HepG2 (cell line): ENCODE results near the gene DNAJC7. TPM values are rescaled to one million over a fixed set of nuclear protein-coding genes. Genes with fewer than 3 reads are reported as not detected.

ENCODE experiments used
- AKAP8 ChIP-seq: sonication (generic); formaldehyde crosslinking; IDR thresholded peaks from 2 replicates; pipeline ENCODE4 v1.5.1; 2020; ENCODE audit warnings: mild to moderate bottlenecking, missing genetic modification reagents
- CCDC6 ChIP-seq: sonication (generic); formaldehyde crosslinking; IDR thresholded peaks from 2 replicates; pipeline ENCODE4 v1.8.1; 2022; ENCODE audit warnings: mild to moderate bottlenecking, missing genetic modification reagents, moderate library complexity
- EED ChIP-seq: sonication (generic); formaldehyde crosslinking; IDR thresholded peaks from 2 replicates; pipeline ENCODE4 v1.5.0; 2020; ENCODE audit warnings: mild to moderate bottlenecking, missing genetic modification reagents
- ELF3 ChIP-seq: IDR thresholded peaks from 2 replicates; pipeline ENCODE4 v1.6.1; 2016; ENCODE audit warnings: missing genetic modification reagents, missing compliant biosample characterization
- HHEX ChIP-seq: IDR thresholded peaks from 2 replicates; pipeline ENCODE4 v1.6.1; 2016; ENCODE audit warnings: control low read depth
- KMT2A ChIP-seq: sonication (generic); formaldehyde crosslinking; IDR thresholded peaks from 2 replicates; pipeline ENCODE4 v1.4.0; 2020; ENCODE audit warnings: missing genetic modification reagents
- MEF2D ChIP-seq: sonication (generic); formaldehyde crosslinking; IDR thresholded peaks from 2 replicates; pipeline ENCODE4 v1.5.1; 2020; ENCODE audit warnings: mild to moderate bottlenecking, missing genetic modification reagents
- RBM39 ChIP-seq: fragments of 200-400 bp; formaldehyde crosslinking; IDR thresholded peaks from one replicate; pipeline ENCODE4 v1.6.1; 2018; ENCODE audit warnings: antibody characterized with exemption, mild to moderate bottlenecking, low read depth, low read length; ENCODE audit not compliant: poor library complexity, severe bottlenecking
- RXRB ChIP-seq: IDR thresholded peaks from 2 replicates; pipeline ENCODE4 v1.6.1; 2016; ENCODE audit warnings: borderline replicate concordance, missing genetic modification reagents, missing compliant biosample characterization
- SALL2 ChIP-seq: sonication (generic); formaldehyde crosslinking; IDR thresholded peaks from 2 replicates; pipeline ENCODE4 v1.8.1; 2023; ENCODE audit warnings: mild to moderate bottlenecking, missing genetic modification reagents, inconsistent platforms
- SP5 ChIP-seq: IDR thresholded peaks from 2 replicates; pipeline ENCODE4 v1.6.1; 2016; ENCODE audit warnings: low read depth, borderline replicate concordance
- TAF1 ChIP-seq: sonication (generic); formaldehyde crosslinking; IDR thresholded peaks from 2 replicates; pipeline ENCODE4 v1.4.0; 2020; ENCODE audit warnings: missing genetic modification reagents
- WIZ ChIP-seq: sonication (generic); formaldehyde crosslinking; IDR thresholded peaks from 2 replicates; pipeline ENCODE4 v1.5.1; 2020; ENCODE audit warnings: mild to moderate bottlenecking, missing genetic modification reagents
- YEATS4 ChIP-seq: sonication (generic); formaldehyde crosslinking; IDR thresholded peaks from 2 replicates; pipeline ENCODE4 v1.4.0; 2020; ENCODE audit warnings: missing genetic modification reagents, borderline replicate concordance
- ZNF337 ChIP-seq: sonication (generic); formaldehyde crosslinking; IDR thresholded peaks from 2 replicates; pipeline ENCODE4 v1.5.1; 2020; ENCODE audit warnings: missing genetic modification reagents, low read depth, mild to moderate bottlenecking, borderline replicate concordance
- ZNF772 ChIP-seq: sonication (generic); formaldehyde crosslinking; IDR thresholded peaks from 2 replicates; pipeline ENCODE4 v1.5.0; 2020; ENCODE audit warnings: mild to moderate bottlenecking, missing genetic modification reagents
- ZNF790 ChIP-seq: sonication (generic); formaldehyde crosslinking; IDR thresholded peaks from 2 replicates; pipeline ENCODE4 v1.8.0; 2022; ENCODE audit warnings: missing genetic modification reagents, mild to moderate bottlenecking, borderline replicate concordance
- polyA plus RNA-seq, 8 experiments: library from polyadenylated mRNA; depleted of rRNA in 3 of 8; stranded (reverse) in 7 of 8; unstranded in 1 of 8; fragments of >200 nt; fragmentation: Illumina TruSeq in 4 of 8; extraction: Trizol in 4 of 8; gene quantifications; 2 replicates each; pipeline versions ENCODE4 v1.2.1 to v1.2.3, GENCODE V29; 2011 to 2016; ENCODE audit warnings: low read depth in 4 of 8, missing spikeins in 1 of 8, mixed read lengths in 1 of 8; ENCODE audit not compliant: insufficient read depth in 1 of 8
- total RNA-seq, 5 experiments: library from RNA; depleted of rRNA; stranded (reverse); fragments of >200 nt; fragmentation: Illumina TruSeq; extraction: Trizol; gene quantifications; 2 replicates each; pipeline ENCODE4 v1.2.3, GENCODE V29; 2016; ENCODE audit warnings: low read depth in 1 of 5
- TF ChIP-seq, protein P1 (sequence below): sonication (generic); formaldehyde crosslinking; IDR thresholded peaks from 2 replicates; pipeline ENCODE4 v1.8.1; 2022; ENCODE audit warnings: low read depth, mild to moderate bottlenecking, missing genetic modification reagents
- TF ChIP-seq, protein P2 (sequence below): conservative IDR thresholded peaks from 2 replicates; pipeline ENCODE4 v1.6.1; 2018; ENCODE audit warnings: missing genetic modification reagents
- TF ChIP-seq, protein P3 (sequence below): IDR thresholded peaks from 2 replicates; pipeline ENCODE4 v1.6.1; 2012; ENCODE audit warnings: low read depth, low read length, improper control_type of control experiment
- TF ChIP-seq, protein P4 (sequence below): sonication (generic); formaldehyde crosslinking; IDR thresholded peaks from 2 replicates; pipeline ENCODE4 v1.4.0; 2020; ENCODE audit warnings: mild to moderate bottlenecking, missing genetic modification reagents

DNAJC7 gene
- total and polyA plus RNA-seq, 2 of the 13 experiments (the other 11 are each of a cell fraction or from before 2014, with no cell fraction given): 47.7 to 132 TPM

DNA sequence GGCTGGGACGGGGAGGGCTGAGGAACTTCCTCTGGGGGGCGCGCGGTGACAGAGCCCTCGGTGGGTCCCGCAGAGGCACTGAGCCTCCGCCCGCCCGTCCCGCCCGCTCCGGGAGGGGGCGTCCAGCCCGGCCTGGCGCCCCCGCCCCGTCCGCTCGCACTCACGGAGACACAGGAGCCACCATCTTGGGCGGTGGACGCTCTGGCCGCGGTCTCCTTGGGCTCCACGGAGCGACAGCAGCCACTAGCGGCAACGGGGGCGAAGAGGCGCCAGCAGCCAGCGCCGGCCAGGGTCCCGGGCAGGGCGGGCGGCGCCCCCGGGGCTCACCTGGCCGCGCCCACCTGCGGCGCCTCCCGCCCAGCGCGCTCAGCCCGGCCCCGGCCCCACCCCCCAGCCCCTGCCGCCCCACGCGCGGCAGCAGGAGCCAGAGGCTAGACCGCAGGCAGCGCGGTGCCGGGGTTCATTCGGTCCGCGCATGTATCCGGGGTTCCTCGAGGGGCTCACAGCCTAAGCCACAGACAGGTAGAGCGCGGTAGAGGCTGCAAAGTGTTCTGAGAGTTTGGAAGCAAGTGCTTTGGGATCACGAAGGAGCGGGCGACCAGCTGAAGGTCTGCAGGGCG is 33.3 kb upstream of the DNAJC7 start, which contains the start of gene C17orf113 (continued):
- TF ChIP-seq SP5 (no peak), TAF1 (CRISPR knock-in tag) (peak; percentile 76), SALL2 (CRISPR knock-in tag) (peak; percentile 52; the same call in 1 of the 2 replicates), ZNF790 (CRISPR knock-in tag) (no peak), CCDC6 (CRISPR knock-in tag) (0 out of 2 replicates have a peak, but pooled peaks have one; percentile 21), RXRB (CRISPR knock-in tag) (0 out of 2 replicates have a peak, but pooled peaks have one; percentile 17), RBM39 (peak; percentile 61), AKAP8 (CRISPR knock-in tag) (peak; percentile 72; the same call in 1 of the 2 replicates), ZNF772 (peak; percentile 72; the same call in 1 of the 2 replicates), ZNF337 (CRISPR knock-in tag) (0 out of 2 replicates have a peak, but pooled peaks have one; percentile 24), ELF3 (CRISPR knock-in tag) (0 out of 2 replicates have a peak, but pooled peaks have one; percentile 27), HHEX (no peak), MEF2D (CRISPR knock-in tag) (no peak), EED (peak; percentile 21; the same call in 1 of the 2 replicates), WIZ (0 out of 2 replicates have a peak, but pooled peaks have one; percentile 64), YEATS4 (CRISPR knock-in tag) (peak; percentile 62; the same call in 1 of the 2 replicates), KMT2A (CRISPR knock-in tag) (0 out of 2 replicates have a peak, but pooled peaks have one; percentile 43)
- TF ChIP-seq, protein P1, sequence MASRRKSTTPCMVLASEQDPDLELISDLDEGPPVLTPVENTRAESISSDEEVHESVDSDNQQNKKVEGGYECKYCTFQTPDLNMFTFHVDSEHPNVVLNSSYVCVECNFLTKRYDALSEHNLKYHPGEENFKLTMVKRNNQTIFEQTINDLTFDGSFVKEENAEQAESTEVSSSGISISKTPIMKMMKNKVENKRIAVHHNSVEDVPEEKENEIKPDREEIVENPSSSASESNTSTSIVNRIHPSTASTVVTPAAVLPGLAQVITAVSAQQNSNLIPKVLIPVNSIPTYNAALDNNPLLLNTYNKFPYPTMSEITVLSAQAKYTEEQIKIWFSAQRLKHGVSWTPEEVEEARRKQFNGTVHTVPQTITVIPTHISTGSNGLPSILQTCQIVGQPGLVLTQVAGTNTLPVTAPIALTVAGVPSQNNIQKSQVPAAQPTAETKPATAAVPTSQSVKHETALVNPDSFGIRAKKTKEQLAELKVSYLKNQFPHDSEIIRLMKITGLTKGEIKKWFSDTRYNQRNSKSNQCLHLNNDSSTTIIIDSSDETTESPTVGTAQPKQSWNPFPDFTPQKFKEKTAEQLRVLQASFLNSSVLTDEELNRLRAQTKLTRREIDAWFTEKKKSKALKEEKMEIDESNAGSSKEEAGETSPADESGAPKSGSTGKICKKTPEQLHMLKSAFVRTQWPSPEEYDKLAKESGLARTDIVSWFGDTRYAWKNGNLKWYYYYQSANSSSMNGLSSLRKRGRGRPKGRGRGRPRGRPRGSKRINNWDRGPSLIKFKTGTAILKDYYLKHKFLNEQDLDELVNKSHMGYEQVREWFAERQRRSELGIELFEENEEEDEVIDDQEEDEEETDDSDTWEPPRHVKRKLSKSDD (CRISPR knock-in tag): 0 out of 2 replicates have a peak, but pooled peaks have one; percentile 51
- TF ChIP-seq, protein P2, sequence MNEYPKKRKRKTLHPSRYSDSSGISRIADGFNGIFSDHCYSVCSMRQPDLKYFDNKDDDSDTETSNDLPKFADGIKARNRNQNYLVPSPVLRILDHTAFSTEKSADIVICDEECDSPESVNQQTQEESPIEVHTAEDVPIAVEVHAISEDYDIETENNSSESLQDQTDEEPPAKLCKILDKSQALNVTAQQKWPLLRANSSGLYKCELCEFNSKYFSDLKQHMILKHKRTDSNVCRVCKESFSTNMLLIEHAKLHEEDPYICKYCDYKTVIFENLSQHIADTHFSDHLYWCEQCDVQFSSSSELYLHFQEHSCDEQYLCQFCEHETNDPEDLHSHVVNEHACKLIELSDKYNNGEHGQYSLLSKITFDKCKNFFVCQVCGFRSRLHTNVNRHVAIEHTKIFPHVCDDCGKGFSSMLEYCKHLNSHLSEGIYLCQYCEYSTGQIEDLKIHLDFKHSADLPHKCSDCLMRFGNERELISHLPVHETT (CRISPR knock-in tag): peak; percentile 63; the same call in 1 of the 2 replicates
- TF ChIP-seq, protein P3, sequence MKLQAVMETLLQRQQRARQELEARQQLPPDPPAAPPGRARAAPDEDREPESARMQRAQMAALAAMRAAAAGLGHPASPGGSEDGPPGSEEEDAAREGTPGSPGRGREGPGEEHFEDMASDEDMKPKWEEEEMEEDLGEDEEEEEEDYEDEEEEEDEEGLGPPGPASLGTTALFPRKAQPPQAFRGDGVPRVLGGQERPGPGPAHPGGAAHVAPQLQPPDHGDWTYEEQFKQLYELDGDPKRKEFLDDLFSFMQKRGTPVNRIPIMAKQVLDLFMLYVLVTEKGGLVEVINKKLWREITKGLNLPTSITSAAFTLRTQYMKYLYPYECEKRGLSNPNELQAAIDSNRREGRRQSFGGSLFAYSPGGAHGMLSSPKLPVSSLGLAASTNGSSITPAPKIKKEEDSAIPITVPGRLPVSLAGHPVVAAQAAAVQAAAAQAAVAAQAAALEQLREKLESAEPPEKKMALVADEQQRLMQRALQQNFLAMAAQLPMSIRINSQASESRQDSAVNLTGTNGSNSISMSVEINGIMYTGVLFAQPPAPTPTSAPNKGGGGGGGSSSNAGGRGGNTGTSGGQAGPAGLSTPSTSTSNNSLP: no peak
- TF ChIP-seq, protein P4, sequence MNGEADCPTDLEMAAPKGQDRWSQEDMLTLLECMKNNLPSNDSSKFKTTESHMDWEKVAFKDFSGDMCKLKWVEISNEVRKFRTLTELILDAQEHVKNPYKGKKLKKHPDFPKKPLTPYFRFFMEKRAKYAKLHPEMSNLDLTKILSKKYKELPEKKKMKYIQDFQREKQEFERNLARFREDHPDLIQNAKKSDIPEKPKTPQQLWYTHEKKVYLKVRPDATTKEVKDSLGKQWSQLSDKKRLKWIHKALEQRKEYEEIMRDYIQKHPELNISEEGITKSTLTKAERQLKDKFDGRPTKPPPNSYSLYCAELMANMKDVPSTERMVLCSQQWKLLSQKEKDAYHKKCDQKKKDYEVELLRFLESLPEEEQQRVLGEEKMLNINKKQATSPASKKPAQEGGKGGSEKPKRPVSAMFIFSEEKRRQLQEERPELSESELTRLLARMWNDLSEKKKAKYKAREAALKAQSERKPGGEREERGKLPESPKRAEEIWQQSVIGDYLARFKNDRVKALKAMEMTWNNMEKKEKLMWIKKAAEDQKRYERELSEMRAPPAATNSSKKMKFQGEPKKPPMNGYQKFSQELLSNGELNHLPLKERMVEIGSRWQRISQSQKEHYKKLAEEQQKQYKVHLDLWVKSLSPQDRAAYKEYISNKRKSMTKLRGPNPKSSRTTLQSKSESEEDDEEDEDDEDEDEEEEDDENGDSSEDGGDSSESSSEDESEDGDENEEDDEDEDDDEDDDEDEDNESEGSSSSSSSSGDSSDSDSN (CRISPR knock-in tag): peak; percentile 78
